Measurements from ENCODE around the gene MYO10.
"Not testable (repeated sequence)": the region's sequence is repeated elsewhere in the genome, so short reads cannot be mapped to it uniquely, and the experiment has no call there.

Gene MYO10

DNA sequence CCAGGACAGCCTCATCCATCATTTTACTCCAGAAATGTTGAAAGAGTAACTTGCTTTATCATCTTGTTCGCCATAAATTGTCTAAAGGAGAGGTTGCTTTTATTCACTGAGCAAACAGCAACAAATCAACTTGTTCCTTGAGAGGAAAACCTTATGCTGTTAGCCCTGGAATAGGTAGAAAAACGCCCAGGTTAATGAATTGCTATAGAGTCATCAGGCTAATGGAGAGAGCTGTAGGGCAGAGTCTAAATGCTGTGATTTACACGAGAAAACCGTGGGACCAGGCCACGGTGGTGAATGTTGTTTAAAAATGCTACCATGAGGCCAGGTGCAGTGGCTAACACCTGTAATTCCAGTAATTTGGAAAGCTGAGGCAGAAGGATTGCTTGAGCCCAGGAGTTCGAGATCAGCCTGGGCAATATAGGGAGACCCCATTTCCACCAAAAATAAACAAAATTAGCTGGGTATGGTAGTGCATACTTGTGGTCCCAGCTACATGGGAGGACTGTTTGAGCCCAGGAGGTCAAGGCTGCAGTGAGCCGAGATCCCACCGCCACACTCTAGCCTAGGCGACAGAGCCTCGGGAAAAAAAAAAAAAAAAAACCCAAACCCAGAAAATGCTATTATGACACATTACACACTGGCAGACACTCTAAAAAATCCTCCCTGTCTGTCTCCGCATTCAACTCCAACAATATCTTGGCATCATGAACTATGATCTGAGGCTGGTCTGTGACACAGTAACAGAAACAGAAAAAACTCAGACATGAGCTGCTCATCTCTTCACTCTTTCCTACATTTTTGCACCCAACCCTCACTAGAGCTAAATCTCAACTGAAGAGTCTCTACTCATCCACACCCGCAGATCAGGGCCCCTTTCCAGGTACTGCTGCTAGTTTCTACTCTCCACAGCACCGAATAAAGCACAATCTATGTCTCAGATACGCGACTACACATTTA lies 200.7 kb downstream of the MYO10 start:
- DNase-seq: no peak

DNA sequence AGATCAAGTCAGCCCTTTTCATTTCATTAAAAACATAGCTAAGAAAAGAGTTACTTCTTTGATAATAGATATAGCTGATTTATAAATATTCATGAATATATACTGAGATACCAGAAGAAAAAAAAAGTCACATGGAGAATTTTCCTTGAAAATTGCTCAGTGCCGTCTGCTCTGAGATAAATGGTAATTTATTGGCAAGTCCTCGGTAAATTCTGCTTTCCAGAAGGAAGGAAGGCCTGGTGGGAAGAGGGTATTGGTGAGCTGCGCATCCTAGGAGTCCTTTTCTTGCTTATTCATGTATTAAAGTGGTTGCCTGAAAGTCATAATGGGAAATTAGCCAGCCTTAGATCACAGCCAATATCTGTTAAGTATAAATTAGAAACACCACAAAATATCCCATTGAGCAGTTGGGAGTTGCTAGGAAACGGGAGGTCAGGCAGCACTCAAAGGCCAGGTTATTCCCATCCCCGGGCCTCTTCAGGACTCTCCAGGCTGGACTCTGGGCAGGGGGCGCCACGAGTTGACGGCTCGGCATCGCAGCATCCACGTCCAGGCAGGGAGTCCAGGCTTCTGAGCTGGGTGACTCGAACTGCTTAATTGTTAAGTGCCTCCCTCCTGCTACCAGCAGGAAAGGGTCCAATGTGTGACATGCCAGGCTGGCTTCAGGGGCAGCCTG lies 202.6 kb downstream of the MYO10 start:
- DNase-seq: no peak

DNA sequence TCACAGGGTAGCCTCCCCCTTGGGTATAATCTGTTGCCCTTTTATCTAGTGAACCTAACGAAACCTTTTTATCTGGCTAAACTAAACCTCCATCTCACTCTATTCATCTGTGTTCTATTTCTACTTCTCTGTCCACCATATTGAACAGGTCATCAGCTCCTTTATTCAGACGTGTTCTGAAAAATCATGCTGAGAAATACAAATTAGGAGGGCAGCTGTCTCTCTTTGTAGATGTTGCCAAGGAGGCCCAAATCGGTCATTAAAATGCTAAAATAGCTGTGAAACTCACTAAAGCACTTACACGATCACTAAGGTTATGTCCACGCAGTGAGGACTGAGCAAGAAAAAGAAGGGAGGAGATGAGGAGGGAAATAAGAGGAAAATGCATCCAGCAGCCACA lies 203.7 kb downstream of the MYO10 start:
- no peak for DNase-seq

DNA sequence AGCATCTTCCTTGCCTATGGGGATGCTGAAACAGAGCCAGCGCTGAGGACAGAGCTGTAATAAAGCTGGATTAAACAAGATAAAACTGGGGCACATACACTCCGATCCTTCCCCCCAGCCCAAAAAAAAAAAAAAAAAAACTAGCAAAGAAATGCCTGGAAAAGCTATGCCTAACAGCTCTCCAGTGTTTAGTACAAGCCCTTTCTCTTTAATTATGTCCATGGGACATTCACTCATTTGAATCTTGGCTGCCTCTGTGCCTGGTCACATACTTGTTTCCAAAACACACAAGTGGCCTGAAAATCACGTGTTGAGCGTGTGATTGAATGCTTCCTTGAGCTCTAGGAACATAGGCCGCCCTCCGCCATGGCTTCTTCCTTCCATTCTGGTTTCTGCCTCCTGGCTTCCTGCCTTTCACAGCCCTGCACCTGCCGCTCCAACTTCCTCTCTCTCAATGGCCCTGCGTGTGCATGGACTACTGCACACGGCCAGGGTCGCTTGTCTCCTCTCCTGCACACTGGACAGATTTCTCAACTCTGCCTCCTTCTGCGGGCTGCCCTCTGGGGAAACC lies 208.2 kb downstream of the MYO10 start:
- DNase-seq: no peak

DNA sequence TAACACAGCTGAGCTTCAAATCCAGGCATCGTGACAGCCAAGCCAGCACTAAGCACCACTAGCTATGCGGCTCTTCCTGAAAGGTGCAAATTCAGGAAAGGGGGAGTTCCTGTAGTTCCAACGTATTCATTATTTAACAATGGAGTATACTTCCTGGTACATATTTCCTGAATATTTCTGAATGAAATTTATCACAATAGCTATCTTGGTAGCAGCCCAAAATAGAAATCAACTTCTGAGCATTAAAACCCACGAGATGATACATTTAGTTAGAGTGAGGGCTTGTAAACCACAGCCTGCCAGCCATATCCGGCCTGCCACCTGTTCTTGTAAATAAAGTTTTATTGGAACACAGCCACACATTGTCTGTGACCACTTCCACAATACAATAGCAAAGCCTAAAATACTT lies 209.5 kb downstream of the MYO10 start:
- DNase-seq: no peak

DNA sequence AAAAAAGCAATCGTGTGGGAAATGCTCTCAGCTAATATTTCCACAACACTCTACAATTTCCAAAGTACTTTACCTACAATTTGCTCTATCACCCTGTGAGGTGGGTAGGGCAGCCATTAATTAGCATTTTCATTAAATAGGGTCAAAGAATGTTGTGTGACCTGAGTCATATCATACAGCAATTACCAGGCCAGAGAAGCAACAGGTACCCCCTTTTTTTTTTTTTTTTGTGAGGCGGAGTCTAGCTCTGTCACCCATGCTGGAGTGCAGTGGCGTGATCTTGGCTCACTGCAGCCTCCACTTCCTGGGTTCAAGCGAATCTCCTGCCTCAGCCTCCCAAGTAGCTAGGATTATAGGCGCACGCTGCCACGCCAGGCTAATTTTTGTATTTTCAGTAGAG lies 210.5 kb downstream of the MYO10 start:
- DNase-seq: no peak

DNA sequence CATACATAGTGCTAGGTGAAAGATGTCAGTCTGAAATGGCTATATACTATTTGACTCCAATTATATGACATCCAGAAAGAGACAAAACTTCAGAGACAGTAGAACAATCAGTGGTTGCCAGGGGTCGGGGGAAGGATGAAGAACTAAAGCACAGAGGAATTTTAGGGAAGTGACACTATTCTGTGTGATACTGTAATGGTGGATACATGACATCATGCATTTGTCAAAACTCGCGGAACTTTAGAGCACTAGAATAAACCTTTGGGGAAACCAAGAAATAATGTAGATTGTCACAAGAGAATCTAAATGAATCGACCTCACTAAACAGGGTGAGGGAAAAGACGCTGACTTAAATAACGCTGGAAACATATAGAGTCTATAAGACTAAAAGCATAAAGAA lies 212.3 kb downstream of the MYO10 start:
- DNase-seq: no peak

DNA sequence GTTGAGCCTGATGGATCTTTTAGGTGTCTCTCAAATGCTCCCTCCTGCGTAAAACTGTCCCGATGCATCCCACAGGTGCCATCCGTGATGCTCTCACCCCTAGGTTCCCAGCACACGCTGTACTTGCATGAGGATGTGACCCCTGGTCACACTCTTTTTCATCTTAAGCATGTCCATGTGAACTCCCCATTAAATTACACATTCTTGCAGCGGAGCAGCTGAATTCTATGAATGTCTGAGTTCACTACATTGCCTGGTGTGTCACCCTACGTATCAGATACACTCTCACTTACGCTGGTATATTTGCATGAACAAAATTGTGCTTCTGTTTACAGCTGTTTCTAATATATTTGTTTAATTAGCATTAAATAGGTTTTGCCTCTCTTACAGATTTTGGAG lies 214.0 kb downstream of the MYO10 start:
- no peak for DNase-seq

DNA sequence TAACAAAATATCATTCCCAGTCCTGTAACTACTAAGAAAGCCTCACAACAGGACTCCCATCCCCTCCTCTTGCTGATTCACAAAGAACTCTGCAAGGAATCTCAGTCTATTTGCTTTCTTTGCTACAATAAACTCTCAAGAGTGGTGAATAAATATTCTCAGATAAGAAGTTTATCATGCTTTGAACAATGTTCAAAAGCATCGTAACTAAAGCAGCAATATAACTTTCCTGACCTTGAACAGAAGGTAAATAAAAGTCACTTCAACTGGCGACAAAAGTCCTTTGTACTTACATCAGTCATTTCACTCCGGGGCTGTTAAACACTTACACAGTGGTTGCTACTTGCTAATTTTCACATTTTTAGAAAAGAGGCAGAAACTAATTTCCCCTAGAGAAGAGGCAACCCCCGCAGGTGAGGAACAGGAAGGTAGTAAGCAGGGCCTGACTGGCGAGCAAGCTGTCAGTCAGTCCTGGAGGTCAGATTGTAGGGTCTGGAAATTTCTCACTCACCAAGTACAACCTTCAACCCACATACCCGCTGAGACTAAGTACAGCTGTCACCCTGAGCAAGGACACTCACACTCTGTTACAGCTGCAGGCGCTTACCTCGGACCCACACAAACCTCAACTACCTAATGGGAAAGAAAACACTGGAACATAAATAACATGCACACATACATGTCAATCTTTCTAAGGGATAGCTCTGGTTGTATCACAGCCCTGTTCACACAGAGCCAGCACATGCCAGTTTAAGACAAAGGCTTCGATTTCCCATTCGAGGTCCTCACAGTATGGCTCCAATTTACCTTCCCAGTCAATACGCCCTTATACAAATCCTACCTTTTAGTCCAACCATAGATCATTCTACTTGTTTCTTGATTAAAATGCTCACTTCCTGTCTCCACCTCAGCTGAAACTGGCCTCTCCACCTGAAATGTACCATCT lies 214.7 kb downstream of the MYO10 start:
- DNase-seq: no peak

DNA sequence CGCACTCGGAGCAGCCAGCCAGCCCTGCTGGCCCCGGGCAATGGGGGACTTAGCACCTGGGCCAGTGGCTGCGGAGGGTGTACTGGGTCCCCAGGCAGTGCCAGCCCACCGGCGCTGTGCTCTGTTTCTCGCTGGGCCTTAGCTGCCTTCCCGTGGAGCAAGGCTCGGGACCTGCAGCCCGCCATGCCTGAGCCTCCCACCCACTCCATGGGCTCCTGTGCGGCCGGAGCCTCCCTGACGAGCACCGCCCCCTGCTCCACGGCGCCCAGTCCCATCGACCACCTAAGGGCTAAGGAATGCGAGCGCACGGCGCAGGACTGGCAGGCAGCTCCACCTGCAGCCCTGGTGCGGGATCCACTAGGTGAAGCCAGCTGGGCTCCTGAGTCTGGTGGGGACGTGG lies 218.1 kb downstream of the MYO10 start:
- not testable (repeated sequence) for DNase-seq

DNA sequence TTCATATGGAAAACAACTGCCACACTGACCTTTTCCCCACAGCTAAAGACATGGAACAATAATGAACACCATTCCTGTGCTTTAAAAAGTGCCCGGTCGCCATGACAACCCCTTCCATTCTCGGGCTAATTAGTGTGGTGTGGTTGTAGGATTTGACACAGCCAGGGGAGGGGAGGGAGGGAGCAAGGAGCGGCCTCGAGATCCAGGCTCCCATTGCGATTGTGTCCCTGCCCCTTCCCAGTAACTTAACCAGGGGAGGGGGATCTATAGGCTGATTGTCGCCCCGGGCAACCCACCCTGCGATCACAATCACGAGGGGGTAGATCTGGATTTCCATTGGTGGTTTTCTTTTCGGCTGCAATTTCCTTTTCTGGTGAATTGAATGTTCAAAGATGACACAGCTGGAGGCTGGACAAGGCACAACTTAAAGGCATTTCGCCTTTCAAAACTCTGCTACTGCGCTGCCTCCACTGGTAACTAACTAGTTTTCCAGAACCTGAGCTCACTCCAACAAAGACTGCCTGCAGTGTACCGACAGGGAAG lies 222.6 kb downstream of the MYO10 start:
- DNase-seq: no peak

DNA sequence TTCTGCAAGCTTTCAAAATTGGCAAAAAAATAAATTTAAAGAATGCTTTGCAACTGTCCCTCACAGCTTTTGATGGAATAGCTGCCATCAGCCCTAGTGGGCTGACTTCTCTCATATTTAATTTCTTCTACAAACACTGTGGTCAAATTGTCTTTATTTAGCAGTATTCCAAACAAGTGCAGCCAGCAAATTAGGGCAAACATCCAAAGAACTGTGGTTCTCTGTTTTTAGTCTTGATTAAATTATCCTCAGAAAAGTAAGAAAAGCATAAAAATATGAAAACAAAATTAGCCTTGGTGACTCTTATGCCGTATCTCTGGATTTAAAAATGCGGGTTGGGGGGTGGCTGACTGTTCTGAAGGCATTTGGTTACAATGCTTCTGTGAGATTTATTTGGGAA lies 223.5 kb downstream of the MYO10 start:
- DNase-seq: no peak

DNA sequence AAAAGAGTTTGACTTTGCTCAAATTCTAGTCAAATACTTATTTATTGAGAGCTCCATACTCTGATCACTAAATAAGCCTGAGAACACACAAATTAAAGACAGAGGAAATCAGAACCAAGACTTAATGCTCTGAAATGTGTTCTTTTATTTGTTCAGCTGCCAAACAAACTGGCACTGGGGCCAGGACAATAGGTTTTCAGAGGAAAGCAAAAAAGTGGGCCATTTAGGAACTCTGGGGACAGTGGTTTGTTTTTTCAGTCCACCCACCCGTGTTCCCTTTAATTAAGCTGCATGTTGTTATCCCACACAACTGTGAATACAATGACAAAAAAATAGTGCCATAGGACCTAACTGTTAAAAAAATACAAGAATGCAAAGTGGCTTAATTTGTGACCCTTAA lies 223.9 kb downstream of the MYO10 start:
- no peak for DNase-seq

DNA sequence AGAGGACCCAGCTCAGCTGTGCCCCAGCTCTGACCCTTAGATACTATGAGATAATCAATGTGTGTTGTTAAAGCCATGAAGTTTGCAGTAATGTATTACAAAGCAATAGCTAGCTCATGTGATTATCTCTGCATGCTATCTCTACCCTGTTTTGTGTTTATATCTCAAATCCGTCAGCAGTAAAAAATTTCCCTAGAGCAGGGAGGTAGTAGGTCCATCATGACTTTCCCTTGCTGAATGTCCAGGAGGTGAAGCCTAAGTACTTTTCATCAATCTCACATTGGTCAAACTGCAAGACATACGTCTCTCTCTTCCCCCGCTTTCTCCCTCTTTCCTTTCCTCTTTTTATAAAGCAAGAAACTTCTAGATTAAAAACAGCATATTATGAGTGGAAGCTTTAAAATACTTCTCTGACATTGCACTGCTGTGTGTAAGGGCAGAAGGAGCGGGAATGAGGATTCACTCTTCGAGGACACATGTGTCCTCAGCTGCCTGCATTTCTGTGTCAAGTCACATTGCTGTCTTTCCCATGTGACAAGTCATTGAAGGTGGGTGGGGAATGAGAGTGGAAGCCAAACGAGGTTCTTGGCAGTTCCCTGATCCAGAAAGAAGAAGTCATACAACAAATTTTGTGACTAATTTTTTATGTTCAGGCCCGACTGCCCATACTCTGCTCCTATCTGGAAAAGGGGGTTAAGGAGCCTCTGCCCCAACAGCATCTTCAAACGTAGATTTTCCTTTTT lies 226.2 kb downstream of the MYO10 start:
- no peak for DNase-seq

DNA sequence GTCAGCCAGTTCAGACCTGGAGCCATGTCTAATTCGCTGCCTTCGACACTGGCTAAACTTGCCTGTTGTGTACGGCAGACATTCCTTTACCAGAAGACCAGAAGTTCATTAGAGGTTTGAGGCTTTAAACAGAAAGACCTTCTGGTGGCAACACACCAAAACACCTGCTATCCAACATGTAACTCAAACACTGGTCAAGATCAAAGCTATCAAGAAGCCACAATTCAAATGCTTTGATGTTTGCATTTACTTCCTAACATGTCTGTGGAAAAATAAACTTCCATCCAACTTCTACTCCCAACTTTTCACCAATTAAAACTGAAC lies 228.3 kb downstream of the MYO10 start:
- DNase-seq: no peak

DNA sequence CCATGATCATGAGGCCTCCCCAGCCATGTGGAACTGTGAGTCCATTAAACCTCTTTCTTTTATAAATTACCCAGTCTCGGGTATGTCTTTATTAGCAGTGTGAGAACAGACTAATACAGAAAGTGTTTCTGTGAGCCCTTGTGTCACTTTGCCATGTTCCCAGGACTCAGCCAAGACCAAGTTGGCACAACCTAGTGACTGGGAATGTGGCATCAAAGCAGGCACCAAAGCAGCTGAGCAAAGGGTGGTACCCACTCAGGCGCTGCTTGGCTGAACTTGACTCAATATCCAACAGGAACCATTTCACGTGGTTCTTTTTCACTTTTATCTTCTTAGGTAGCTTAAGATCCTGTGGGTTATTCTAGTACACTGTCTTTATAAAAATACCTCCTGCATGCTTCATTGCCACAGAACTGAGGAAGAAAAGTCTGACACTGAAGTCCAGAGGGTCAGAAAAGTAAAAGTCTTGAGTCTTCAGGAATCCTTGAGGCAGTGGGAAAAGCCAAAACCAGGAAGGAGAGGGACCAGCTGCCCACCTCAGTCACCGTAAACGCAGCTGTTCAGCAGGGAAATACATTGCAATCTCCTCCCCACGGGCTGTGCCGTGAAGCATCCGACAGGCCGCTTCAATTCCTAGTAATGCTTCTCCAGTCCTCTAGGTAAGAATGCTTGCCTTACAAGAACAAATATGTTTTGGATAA lies 228.8 kb downstream of the MYO10 start:
- no peak for DNase-seq

DNA sequence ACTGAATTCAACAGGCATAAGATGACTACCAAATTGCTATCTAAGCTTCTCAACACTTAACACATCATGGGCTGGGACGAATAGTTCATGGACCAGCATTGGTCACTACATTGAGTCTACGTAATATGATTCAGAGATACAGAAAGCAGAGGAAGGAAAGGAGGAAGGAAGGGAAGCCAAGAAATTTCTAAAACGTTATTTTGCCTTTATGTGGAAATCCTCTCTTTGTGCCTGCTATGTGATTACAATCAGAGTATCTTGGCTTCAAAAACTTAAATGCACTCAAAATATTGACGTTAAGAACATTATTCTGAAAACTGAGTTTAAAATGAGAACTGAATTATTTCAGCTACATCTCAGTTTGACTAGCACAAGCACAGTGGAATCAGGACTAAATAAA lies 231.1 kb downstream of the MYO10 start:
- DNase-seq: no peak

DNA sequence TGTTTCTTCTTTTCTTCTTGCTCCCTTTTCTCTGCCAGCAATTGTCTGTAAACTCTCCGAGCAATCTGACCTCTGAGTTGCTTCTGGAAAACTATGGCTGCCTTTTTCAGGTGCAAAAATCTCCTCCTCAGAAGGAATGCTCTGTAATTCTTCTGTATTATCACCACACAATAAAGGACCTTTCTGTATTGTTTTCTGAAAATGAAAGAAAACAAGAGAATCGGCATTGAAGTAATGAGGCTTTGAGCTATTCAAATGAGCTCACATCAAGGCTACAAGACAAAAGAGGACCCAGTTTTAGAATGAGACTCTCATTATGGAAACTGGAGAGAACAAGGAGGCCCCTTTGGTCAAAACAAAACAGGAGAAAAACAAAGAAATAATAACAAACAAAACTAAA lies 233.1 kb downstream of the MYO10 start:
- DNase-seq: no peak

DNA sequence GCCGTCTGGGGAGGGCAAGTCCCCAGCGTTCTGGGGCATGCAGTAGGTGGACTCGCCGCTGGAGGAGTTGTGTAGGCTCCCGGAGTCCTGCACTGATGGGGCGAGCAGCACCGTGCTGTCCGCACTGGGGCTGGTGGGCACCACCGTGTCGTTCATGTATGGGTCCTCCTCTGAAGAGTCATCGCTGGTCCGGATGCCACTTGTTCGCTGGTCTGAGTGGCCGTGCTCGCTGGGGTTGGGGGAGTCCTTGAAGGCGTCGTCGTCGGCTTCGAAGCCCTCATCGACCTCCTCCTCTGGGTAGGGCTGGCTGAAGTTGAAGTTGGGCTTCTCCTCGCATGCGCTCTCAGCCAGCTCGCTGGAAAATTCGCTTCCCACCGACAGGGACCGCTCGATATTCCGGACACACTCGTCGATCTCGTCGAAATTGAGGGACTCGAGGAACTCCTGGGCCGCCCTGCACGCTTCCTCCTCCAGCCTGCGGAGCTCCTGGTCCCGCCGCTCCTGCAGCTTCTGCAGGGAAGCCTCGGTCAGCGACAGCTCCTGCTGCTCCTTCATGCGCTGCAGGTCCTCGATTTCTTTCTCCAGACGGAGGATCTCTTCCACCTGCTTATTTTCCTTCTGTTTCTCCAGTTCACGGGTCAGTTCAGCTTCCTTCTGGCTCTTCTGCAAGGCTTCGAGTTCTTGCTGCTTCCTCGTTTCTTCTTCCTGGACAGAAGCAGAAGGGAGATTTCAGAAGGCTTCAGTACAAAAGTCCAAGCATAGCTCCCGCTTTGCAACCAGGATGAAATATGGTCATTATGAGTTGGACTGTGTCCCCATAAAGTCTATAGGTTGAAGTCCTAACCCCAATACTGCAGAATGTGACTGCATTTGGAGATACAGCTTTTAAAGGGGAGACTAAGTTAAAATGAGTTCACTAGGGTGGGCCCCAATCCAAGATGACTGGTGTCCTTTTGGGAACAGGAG lies 234.7 kb downstream of the MYO10 start:
- DNase-seq: no peak

DNA sequence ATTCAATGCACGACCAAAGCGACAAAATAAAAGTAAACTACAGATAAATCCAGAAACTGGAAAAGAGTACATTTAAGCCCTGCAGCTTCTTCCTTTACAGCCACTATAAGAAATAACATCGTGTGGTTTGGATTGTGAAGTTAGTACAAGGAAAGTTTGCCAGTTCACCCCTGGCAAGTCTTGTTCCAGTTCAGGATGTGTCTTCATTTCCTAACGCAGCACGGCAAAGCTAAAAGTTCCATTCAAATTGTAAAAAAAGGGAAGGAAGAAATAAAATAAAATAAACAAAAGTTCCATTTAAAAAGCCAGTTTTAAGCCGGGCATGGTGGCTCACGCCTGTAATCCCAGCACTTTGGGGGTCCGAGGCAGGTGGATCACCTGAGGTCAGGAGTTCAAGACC lies 236.0 kb downstream of the MYO10 start:
- DNase-seq: no peak

All from NCI-H1436 treated with DMSO at 0.1 percent for 48 hours (cell line).